Measurements from ENCODE around the gene THBS3.

- TF ChIP-seq EP300 (conservative IDR thresholded peaks at IDR 0.05; ENCODE audit: poor library complexity, severe bottlenecking) = no peak
- TF ChIP-seq RAD21 (conservative IDR thresholded peaks at IDR 0.05) = no peak
- TF ChIP-seq TAF1 (IDR thresholded peaks at IDR 0.05; ENCODE audit: low read depth) = no peak
- TF ChIP-seq CTCF (IDR thresholded peaks at IDR 0.05; ENCODE audit: poor library complexity, severe bottlenecking) = no peak
- no peak for TF ChIP-seq POLR2AphosphoS5 (IDR thresholded peaks at IDR 0.05)
- TF ChIP-seq SMC3 (conservative IDR thresholded peaks at IDR 0.05; ENCODE audit: poor library complexity) = no peak
Observed at GRCh38 chr1:155242805-155243358, 35.2 kb upstream of the THBS3 start.

Measured in neural cell (in vitro differentiated cells).